ENCODE results near the gene LMAN2L. TPM values are rescaled to one million over a fixed set of nuclear protein-coding genes. Genes with fewer than 3 reads are reported as not detected.

LMAN2L gene
- total RNA-seq, 1 donor from 2014 or later = 14.2 TPM

- no peak for DNase-seq (ENCODE audit: low read depth)
- Histone ChIP-seq H3K4me3 (ENCODE audit: low read depth, low read length) (no peak overlapping the region), H3K27me3 (ENCODE audit: control insufficient read depth, insufficient read depth, low read length) (no peaks in the 10 kb centered on the region), H3K36me3 (ENCODE audit: control insufficient read depth, insufficient read depth, low read length) (no peaks in the 10 kb centered on the region)
- no peak for TF ChIP-seq CTCF (IDR thresholded peaks at IDR 0.05; ENCODE audit: insufficient read depth, low read length, poor library complexity, severe bottlenecking)
These were observed 17.6 kb upstream of the LMAN2L start for GRCh38 chr2:96757477-96757860.

GRCh38 chr2:96756788-96757476, 17.1 kb upstream of the LMAN2L start:
- Histone ChIP-seq H3K4me3 (ENCODE audit: low read depth, low read length) (no peak overlapping the region), H3K27me3 (ENCODE audit: control insufficient read depth, insufficient read depth, low read length) (no peaks in the 10 kb centered on the region), H3K36me3 (ENCODE audit: control insufficient read depth, insufficient read depth, low read length) (no peaks in the 10 kb centered on the region)
- TF ChIP-seq CTCF (IDR thresholded peaks at IDR 0.05; ENCODE audit: insufficient read depth, low read length, poor library complexity, severe bottlenecking) = no peak
- DNase-seq (ENCODE audit: low read depth) = no peak

- no peak overlapping the region for H3K4me3 ChIP-seq (ENCODE audit: low read depth, low read length)
- H3K27me3 ChIP-seq (ENCODE audit: control insufficient read depth, insufficient read depth, low read length) = no peaks in the 10 kb centered on the region
- no peaks in the 10 kb centered on the region for H3K36me3 ChIP-seq (ENCODE audit: control insufficient read depth, insufficient read depth, low read length)
- DNase-seq (ENCODE audit: low read depth) = no peak
- TF ChIP-seq CTCF (IDR thresholded peaks at IDR 0.05; ENCODE audit: insufficient read depth, low read length, poor library complexity, severe bottlenecking) = no peak
These were observed 14.5 kb upstream of the LMAN2L start for GRCh38 chr2:96754317-96754716.

- TF ChIP-seq CTCF (IDR thresholded peaks at IDR 0.05; ENCODE audit: insufficient read depth, low read length, poor library complexity, severe bottlenecking) = no peak
- DNase-seq (ENCODE audit: low read depth) = no peak
- no peak overlapping the region for H3K4me3 ChIP-seq (ENCODE audit: low read depth, low read length)
- H3K36me3 ChIP-seq (ENCODE audit: control insufficient read depth, insufficient read depth, low read length) = no peaks in the 10 kb centered on the region
- H3K27me3 ChIP-seq (ENCODE audit: control insufficient read depth, insufficient read depth, low read length) = no peaks in the 10 kb centered on the region
These were observed 13.9 kb upstream of the LMAN2L start for GRCh38 chr2:96753661-96754282.

- no peak overlapping the region for H3K4me3 ChIP-seq (ENCODE audit: low read depth, low read length)
- no peak for DNase-seq (ENCODE audit: low read depth)
- no peaks in the 10 kb centered on the region for H3K36me3 ChIP-seq (ENCODE audit: control insufficient read depth, insufficient read depth, low read length)
- TF ChIP-seq CTCF (IDR thresholded peaks at IDR 0.05; ENCODE audit: insufficient read depth, low read length, poor library complexity, severe bottlenecking) = no peak
- H3K27me3 ChIP-seq (ENCODE audit: control insufficient read depth, insufficient read depth, low read length) = no peaks in the 10 kb centered on the region
These were observed 11.9 kb upstream of the LMAN2L start for GRCh38 chr2:96751800-96752199.

All from kidney epithelial cell (primary cell).